GM23248 (cell line): Measurements from ENCODE around the gene ABHD16A. TPM values are rescaled to one million over a fixed set of nuclear protein-coding genes. Genes with fewer than 3 reads are reported as not detected.

Source experiments
- DNase-seq: peaks from one replicate; pipeline ENCODE4 v3.0.0-alpha.2; 2015
- H2AFZ ChIP-seq: fragments of 200-600 bp; sonication (generic); 2 replicates; pipeline ENCODE4 v1.6.1; 2016; ENCODE audit warnings: antibody characterized with exemption
- H3F3A ChIP-seq: fragments of 200-600 bp; sonication (generic); 2 replicates; pipeline ENCODE4 v1.6.1; 2016; ENCODE audit warnings: mild to moderate bottlenecking, antibody characterized with exemption, mixed run types; ENCODE audit not compliant: insufficient read depth
- H3K27ac ChIP-seq: fragments of 200-600 bp; sonication (generic); 2 replicates; pipeline ENCODE4 v1.5.1; 2016; ENCODE audit warnings: mild to moderate bottlenecking
- H3K27me3 ChIP-seq: fragments of 200-600 bp; sonication (generic); replicated peaks from 2 replicates; pipeline ENCODE4 v1.6.1; 2016; ENCODE audit warnings: mild to moderate bottlenecking; ENCODE audit not compliant: insufficient read depth
- H3K36me3 ChIP-seq: fragments of 200-600 bp; sonication (generic); 2 replicates; pipeline ENCODE4 v1.6.1; 2016; ENCODE audit warnings: low read depth, mild to moderate bottlenecking
- H3K4me1 ChIP-seq: fragments of 200-600 bp; sonication (generic); 2 replicates; pipeline ENCODE4 v1.6.1; 2016; ENCODE audit warnings: mild to moderate bottlenecking; ENCODE audit not compliant: insufficient read depth
- H3K4me2 ChIP-seq: fragments of 200-600 bp; sonication (generic); one replicate; pipeline ENCODE4 v1.6.1; 2016; ENCODE audit warnings: mild to moderate bottlenecking; ENCODE audit not compliant: unreplicated experiment
- H3K4me3 ChIP-seq: fragments of 200-600 bp; sonication (generic); 2 replicates; pipeline ENCODE4 v1.5.1; 2016; ENCODE audit warnings: mild to moderate bottlenecking
- H3K79me2 ChIP-seq: fragments of 200-600 bp; sonication (generic); 2 replicates; pipeline ENCODE4 v1.6.1; 2016; ENCODE audit warnings: mild to moderate bottlenecking; ENCODE audit not compliant: insufficient read depth
- H3K9ac ChIP-seq: fragments of 200-600 bp; sonication (generic); 2 replicates; pipeline ENCODE4 v1.6.1; 2016; ENCODE audit warnings: mild to moderate bottlenecking
- H3K9me2 ChIP-seq: fragments of 200-600 bp; sonication (generic); 2 replicates; pipeline ENCODE4 v1.6.1; 2016; ENCODE audit warnings: mixed run types, mild to moderate bottlenecking, moderate library complexity; ENCODE audit not compliant: insufficient read depth
- H3K9me3 ChIP-seq: fragments of 200-600 bp; sonication (generic); one replicate; pipeline ENCODE4 v1.6.1; 2017; ENCODE audit warnings: low read depth
- H4K20me1 ChIP-seq: fragments of 200-600 bp; sonication (generic); 2 replicates; pipeline ENCODE4 v1.6.0; 2016; ENCODE audit not compliant: insufficient read depth
- EZH2 ChIP-seq: fragments of 200-600 bp; sonication (generic); IDR thresholded peaks from 2 replicates; pipeline ENCODE4 v1.6.1; 2018; ENCODE audit warnings: antibody characterized with exemption, mild to moderate bottlenecking; ENCODE audit not compliant: insufficient read depth, poor library complexity, severe bottlenecking
- EZH2phosphoT487 ChIP-seq: fragments of 200-600 bp; sonication (generic); IDR thresholded peaks from 2 replicates; pipeline ENCODE4 v1.6.1; 2018; ENCODE audit warnings: antibody characterized with exemption, moderate library complexity, mild to moderate bottlenecking, low read depth; ENCODE audit not compliant: insufficient read depth
- WGBS, 2 experiments: methylation state at CpG; one replicate each; pipeline ENCODE4 v1.1.6; 2015 to 2017; ENCODE audit warnings: low lambda C conversion rate in 2 of 2, low coverage in 1 of 2; ENCODE audit errors: missing lambda C conversion rate in 2 of 2; 5-methylcytosine and 5-hydroxymethylcytosine counted together
- in situ Hi-C: fragments of 300-500 bp; cut with MboI; formaldehyde crosslinking; loops from 2 replicates; pipeline ENCODE4 v1.15.0; 2020
- polyA plus RNA-seq: library from polyadenylated mRNA; unstranded; fragments of >200 nt; fragmentation: Nextera tagmentation; extraction: Ambion mirVana; gene quantifications from 2 replicates; pipeline ENCODE4 v1.2.1, GENCODE V29; 2016
- total RNA-seq: library from RNA; depleted of rRNA; stranded (reverse); fragments of >200 nt; shearing (Covaris generic); gene quantifications from 2 replicates; pipeline ENCODE4 v1.2.3, GENCODE V29; 2014; rRNA removed

The ABHD16A gene
- total RNA-seq, result 54.0 and 59.9 TPM in 2 replicates
- 48.0 and 48.5 TPM in 2 replicates for polyA plus RNA-seq

DNA sequence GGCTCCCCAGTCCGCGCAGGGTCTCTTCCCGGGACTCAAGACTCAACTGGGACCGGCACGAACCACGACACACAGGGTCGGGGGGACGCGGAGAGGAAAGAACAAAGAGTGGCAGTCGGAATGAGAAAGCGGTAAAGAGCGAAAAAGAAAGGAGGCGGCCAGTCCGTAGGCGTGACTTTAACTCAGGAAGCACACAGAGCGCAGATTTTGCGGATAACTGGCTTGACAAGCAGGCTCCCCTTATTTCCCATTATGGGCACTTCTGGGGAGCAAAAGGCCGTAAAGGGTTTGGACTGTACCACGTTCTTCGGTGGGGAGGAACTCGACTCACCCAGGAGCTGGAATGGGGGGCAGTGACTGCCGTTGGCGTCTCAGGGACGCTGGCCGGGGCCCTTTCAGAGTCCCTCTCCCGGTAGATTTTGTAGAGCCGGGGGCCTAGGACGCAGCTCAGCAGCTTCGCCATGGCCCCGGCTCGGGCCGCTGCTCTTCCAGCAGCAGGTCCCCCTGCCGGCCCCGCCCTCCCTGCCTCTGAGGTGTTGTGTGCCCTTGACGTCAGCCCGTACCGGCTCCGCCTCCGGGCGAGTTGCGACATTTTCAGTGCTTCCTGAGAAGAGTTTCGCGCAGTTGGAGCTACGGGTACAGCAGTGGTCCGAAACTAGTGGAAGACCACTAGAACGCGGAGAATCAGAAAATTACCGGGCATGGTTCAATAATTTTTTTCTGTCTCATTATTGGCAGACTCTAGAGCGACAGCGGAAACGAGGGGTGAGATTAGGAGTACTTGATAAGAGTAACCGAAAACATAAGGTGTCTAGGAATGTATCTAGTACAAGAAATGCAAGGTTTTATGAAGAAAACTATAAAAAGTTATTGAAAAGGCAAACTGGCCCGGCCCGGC is at the start of gene ABHD16A:
Gene ABHD16A, minus strand, starts transcription at position 506 of the 898 bp plus-strand sequence. Its CDS starts 43 bp downstream, at position 463.
- Histone ChIP-seq H3K36me3 (peaks cover 6% of the 10 kb centered on the region; the same call in 1 of the 2 replicates), H4K20me1 (no peaks in the 10 kb centered on the region), H2AFZ (peak within 1 kb of the TSS; percentile 96), H3K4me2 (peak within 1 kb of the TSS; percentile 99), H3K9ac (peak within 1 kb of the TSS; percentile 86), H3K27me3 (no peaks in the 10 kb centered on the region), H3F3A (no peaks in the 10 kb centered on the region), H3K4me3 (peak within 1 kb of the TSS; percentile 96), H3K4me1 (peaks cover 8% of the 10 kb centered on the region), H3K9me2 (no peaks in the 10 kb centered on the region), H3K9me3 (no peaks in the 10 kb centered on the region), H3K79me2 (peaks cover 36% of the 10 kb centered on the region), H3K27ac (peak within 1 kb of the TSS; percentile 90)
- TF ChIP-seq EZH2 (no peak), EZH2phosphoT487 (no peak)
- WGBS, 2 experiments, result 2% methylated on average over 48 to 54 of the region's 54 CpGs
- in situ Hi-C loops, result no loop called here
- DNase-seq, result peak; percentile 99

DNA sequence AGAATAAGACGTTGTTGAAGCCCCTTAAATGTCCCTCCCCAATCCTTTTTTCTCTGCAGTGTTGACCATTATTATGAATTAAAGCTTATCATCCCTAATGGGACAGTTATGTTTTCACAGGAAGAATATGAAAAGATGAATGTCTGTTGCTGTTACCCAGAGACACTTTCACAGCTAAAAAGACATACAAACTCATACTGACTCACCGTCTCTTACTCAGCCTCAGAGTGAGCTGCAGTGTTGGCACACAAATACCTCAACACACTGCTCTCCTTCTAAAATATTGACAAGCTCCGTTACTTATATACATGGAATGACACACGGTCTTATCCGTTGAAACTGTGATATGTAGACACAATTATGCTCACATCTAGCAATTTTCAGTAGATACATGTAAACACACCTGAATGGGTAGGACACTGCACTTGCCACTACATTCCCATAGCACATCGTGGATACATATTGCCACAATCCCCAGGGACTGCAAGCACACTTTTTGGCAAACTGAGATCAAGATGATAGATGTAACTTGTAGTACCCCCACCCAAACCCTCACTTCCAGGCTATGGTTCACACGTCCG is 49.7 kb upstream of the ABHD16A start:
- DNase-seq, result peak; percentile 91
- WGBS, 2 experiments, result 30 to 38% methylated on average over 8 of the region's 8 CpGs
- H3F3A ChIP-seq, result peaks cover 13% of the 10 kb centered on the region
- no peaks in the 10 kb centered on the region for H3K27me3 ChIP-seq
- peaks cover 10% of the 10 kb centered on the region for H3K4me1 ChIP-seq
- no peaks in the 10 kb centered on the region for H3K9me2 ChIP-seq
- no peaks in the 10 kb centered on the region for H4K20me1 ChIP-seq
- H3K4me2 ChIP-seq, result peak overlapping the region; percentile 26
- no peaks in the 10 kb centered on the region for H3K79me2 ChIP-seq
- H3K4me3 ChIP-seq, result no peak overlapping the region
- TF ChIP-seq EZH2phosphoT487 (no peak), EZH2 (no peak)
- in situ Hi-C loops, result no loop called here
- H3K36me3 ChIP-seq, result no peaks in the 10 kb centered on the region
- H2AFZ ChIP-seq, result no peak overlapping the region
- no peaks in the 10 kb centered on the region for H3K9me3 ChIP-seq
- H3K27ac ChIP-seq, result peak overlapping the region; percentile 47
- peak overlapping the region; percentile 14; the same call in 1 of the 2 replicates for H3K9ac ChIP-seq

GRCh38 chr6:31750411-31751022 is 47.4 kb upstream of the ABHD16A start:
- no peak for DNase-seq
- H3K4me2 ChIP-seq, result no peak overlapping the region

More at GRCh38 chr6:31750411-31751022, 47.4 kb upstream of the ABHD16A start:
- no peak overlapping the region for H2AFZ ChIP-seq
- H3K9ac ChIP-seq, result no peak overlapping the region
- H3K27me3 ChIP-seq, result no peaks in the 10 kb centered on the region
- TF ChIP-seq EZH2 (no peak), EZH2phosphoT487 (no peak)
- H4K20me1 ChIP-seq, result no peaks in the 10 kb centered on the region
- no peak overlapping the region for H3K27ac ChIP-seq
- no peaks in the 10 kb centered on the region for H3K36me3 ChIP-seq
- no peak overlapping the region for H3K4me3 ChIP-seq
- H3K79me2 ChIP-seq, result no peaks in the 10 kb centered on the region
- no peaks in the 10 kb centered on the region for H3K9me3 ChIP-seq
- H3K9me2 ChIP-seq, result no peaks in the 10 kb centered on the region
- peaks cover 13% of the 10 kb centered on the region for H3F3A ChIP-seq
- peaks cover 10% of the 10 kb centered on the region for H3K4me1 ChIP-seq
- 94 to 95% methylated on average over 7 of the region's 7 CpGs for WGBS, 2 experiments
- in situ Hi-C loops, result no loop called here
